ENCODE data around the gene LIMS4. TPM values are rescaled to one million over a fixed set of nuclear protein-coding genes. Genes with fewer than 3 reads are reported as not detected.

LIMS4 gene
- total RNA-seq, 1 donor from 2014 or later, result 47.8 TPM

Other genes with a start within 250 kb of the LIMS4 start
- 21.1 and 32.3 TPM in 2 replicates for gene RGPD6, start 104.4 kb upstream of the LIMS4 start, total RNA-seq
- gene BUB1, start 205.2 kb upstream of the LIMS4 start, total RNA-seq, result 3.4 and 13.9 TPM in 2 replicates

Measured in lung microvascular endothelial cell (primary cell).